ENCODE data around the gene C11orf21.

C11orf21 gene

GRCh38 chr11:2320568-2321310 lies 19.0 kb upstream of the C11orf21 start:
- no peak for DNase-seq (ENCODE audit: low read depth)

GRCh38 chr11:2319791-2320472 lies 18.2 kb upstream of the C11orf21 start:
- no peak for DNase-seq (ENCODE audit: low read depth)

- no peak for DNase-seq (ENCODE audit: low read depth)
Observed at GRCh38 chr11:2318707-2319106, 17.0 kb upstream of the C11orf21 start.

GRCh38 chr11:2318123-2318522 lies 16.4 kb upstream of the C11orf21 start:
- no peak for DNase-seq (ENCODE audit: low read depth)

GRCh38 chr11:2317354-2318050 lies 15.8 kb upstream of the C11orf21 start:
- DNase-seq (ENCODE audit: low read depth) = no peak

- DNase-seq (ENCODE audit: low read depth) = no peak
Observed at GRCh38 chr11:2316963-2317244, 15.2 kb upstream of the C11orf21 start.

- DNase-seq (ENCODE audit: low read depth) = no peak
Observed at GRCh38 chr11:2316169-2316962, 14.6 kb upstream of the C11orf21 start.

GRCh38 chr11:2315395-2316168 lies 13.9 kb upstream of the C11orf21 start:
- DNase-seq (ENCODE audit: low read depth) = no peak

- no peak for DNase-seq (ENCODE audit: low read depth)
Observed at GRCh38 chr11:2314525-2315394, 13.0 kb upstream of the C11orf21 start.

- DNase-seq (ENCODE audit: low read depth) = no peak
Observed at GRCh38 chr11:2314136-2314524, 12.4 kb upstream of the C11orf21 start.

- DNase-seq (ENCODE audit: low read depth) = no peak
Observed at GRCh38 chr11:2313051-2313951, 11.6 kb upstream of the C11orf21 start.

GRCh38 chr11:2312232-2313042 lies 10.7 kb upstream of the C11orf21 start:
- no peak for DNase-seq (ENCODE audit: low read depth)

GRCh38 chr11:2311353-2312133 lies 9.8 kb upstream of the C11orf21 start:
- no peak for DNase-seq (ENCODE audit: low read depth)

- no peak for DNase-seq (ENCODE audit: low read depth)
Observed at GRCh38 chr11:2310786-2311352, 9.2 kb upstream of the C11orf21 start.

- DNase-seq (ENCODE audit: low read depth) = no peak
Observed at GRCh38 chr11:2310073-2310785, 8.5 kb upstream of the C11orf21 start.

GRCh38 chr11:2309251-2310072 lies 7.7 kb upstream of the C11orf21 start:
- DNase-seq (ENCODE audit: low read depth) = no peak

Data from activated T-cell treated with anti-CD3 and anti-CD28 coated beads for 24 hours (primary cell).